ENCODE measurements around the gene GLRA3. TPM values are rescaled to one million over a fixed set of nuclear protein-coding genes. Genes with fewer than 3 reads are reported as not detected.

GLRA3 gene
- total and polyA plus RNA-seq, 7 experiments from 2014 or later, result not detected

DNA sequence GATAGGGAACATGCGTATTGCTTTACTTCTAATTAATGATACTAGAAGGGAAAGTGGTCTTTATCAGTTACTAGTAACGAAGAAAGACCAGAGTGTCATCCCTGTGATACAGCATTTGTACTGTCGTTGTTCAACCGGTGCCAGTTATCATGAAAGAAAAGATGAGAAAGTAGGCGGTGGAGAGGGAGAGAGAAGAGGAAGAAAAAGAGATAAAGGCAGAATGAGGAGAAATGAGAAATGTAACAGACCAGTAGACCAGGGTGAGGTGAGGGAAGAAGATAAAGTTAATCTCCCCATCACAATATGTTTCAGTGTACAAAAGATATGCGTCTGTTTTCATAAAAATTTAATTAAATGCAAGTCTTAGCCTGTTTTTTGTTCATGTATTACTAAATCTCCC lies 171.6 kb downstream of the GLRA3 start:
- no peak overlapping the region for H3K27ac Mint-ChIP-seq
- intact Hi-C loops (cut with micrococcal nuclease), result no loop called here

DNA sequence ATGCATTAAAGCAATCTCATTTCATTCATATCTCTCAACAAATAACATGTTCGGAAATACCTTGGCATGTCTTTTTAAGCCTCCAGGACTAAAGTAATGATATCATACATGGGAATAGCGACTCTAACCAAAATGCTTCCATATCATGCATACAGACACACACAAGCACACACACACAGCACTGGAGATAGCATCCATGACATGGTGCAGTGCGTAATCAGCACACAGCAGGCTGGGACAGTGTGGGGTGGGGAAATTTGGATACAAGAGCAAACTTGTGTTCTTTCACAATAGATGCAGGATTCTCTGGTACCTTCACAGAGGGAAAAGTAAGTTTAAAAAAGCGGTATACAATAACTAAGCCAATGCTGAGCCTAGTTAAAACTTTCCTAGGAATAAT lies 174.4 kb downstream of the GLRA3 start:
- no peak overlapping the region for H3K4me3 Mint-ChIP-seq
- Histone ChIP-seq H3K27me3 (ENCODE audit: control insufficient read depth in 2 of 2, insufficient read depth in 2 of 2, low read length in 2 of 2) (no peaks in the 10 kb centered on the region), H3K9me3 (ENCODE audit: control insufficient read depth in 2 of 3, low read length in 3 of 3) (no peaks in the 10 kb centered on the region), H3K36me3 (ENCODE audit: control insufficient read depth in 2 of 3, insufficient read depth in 3 of 3, low read length in 3 of 3) (no peaks in the 10 kb centered on the region), H3K27ac (ENCODE audit: low read depth, low read length) (no peak overlapping the region), H3K4me1 (ENCODE audit: control insufficient read depth in 2 of 2, insufficient read depth in 2 of 2, low read length in 2 of 2) (no peaks in the 10 kb centered on the region), H3K4me3 (ENCODE audit: low read length) (no peak overlapping the region)
- peaks cover 0 to 1% (median 0%) of the 10 kb centered on the region in 11 donors for H3K9me3 Mint-ChIP-seq
- DNase-seq, result no peak
- H3K4me1 Mint-ChIP-seq, result no peaks in the 10 kb centered on the region
- ChIA-PET CTCF (no interaction called here), POLR2A (no interaction called here)
- no peak overlapping the region for H3K27ac Mint-ChIP-seq
- no peaks in the 10 kb centered on the region for H3K36me3 Mint-ChIP-seq
- intact Hi-C loops (cut with micrococcal nuclease), result no loop called here
- no peak for ATAC-seq
- H3K27me3 Mint-ChIP-seq, result no peaks in the 10 kb centered on the region

More for the DNA sequence above, 171.6 kb downstream of the GLRA3 start:
- Histone ChIP-seq H3K36me3 (ENCODE audit: control insufficient read depth in 2 of 3, insufficient read depth in 3 of 3, low read length in 3 of 3) (no peaks in the 10 kb centered on the region), H3K27ac (ENCODE audit: low read depth, low read length) (no peak overlapping the region), H3K9me3 (ENCODE audit: control insufficient read depth in 2 of 3, low read length in 3 of 3) (no peaks in the 10 kb centered on the region), H3K4me1 (ENCODE audit: control insufficient read depth in 2 of 2, insufficient read depth in 2 of 2, low read length in 2 of 2) (no peaks in the 10 kb centered on the region), H3K27me3 (ENCODE audit: control insufficient read depth in 2 of 2, insufficient read depth in 2 of 2, low read length in 2 of 2) (no peaks in the 10 kb centered on the region), H3K4me3 (ENCODE audit: low read length) (no peak overlapping the region)
- ChIA-PET POLR2A (no interaction called here), CTCF (interaction anchor here (0.5 kb wide), 1 partner anchor 287 kb away, joined by 3 read pairs; no protein-coding TSS in a partner anchor)
- H3K4me1 Mint-ChIP-seq, result no peaks in the 10 kb centered on the region
- H3K36me3 Mint-ChIP-seq, result no peaks in the 10 kb centered on the region
- peaks cover 0 to 4% (median 0%) of the 10 kb centered on the region in 11 donors for H3K9me3 Mint-ChIP-seq
- no peak overlapping the region for H3K4me3 Mint-ChIP-seq
- DNase-seq (no peak), ATAC-seq (peak; percentile 37)
- peaks cover 0 to 5% (median 2%) of the 10 kb centered on the region in 5 donors for H3K27me3 Mint-ChIP-seq

DNA sequence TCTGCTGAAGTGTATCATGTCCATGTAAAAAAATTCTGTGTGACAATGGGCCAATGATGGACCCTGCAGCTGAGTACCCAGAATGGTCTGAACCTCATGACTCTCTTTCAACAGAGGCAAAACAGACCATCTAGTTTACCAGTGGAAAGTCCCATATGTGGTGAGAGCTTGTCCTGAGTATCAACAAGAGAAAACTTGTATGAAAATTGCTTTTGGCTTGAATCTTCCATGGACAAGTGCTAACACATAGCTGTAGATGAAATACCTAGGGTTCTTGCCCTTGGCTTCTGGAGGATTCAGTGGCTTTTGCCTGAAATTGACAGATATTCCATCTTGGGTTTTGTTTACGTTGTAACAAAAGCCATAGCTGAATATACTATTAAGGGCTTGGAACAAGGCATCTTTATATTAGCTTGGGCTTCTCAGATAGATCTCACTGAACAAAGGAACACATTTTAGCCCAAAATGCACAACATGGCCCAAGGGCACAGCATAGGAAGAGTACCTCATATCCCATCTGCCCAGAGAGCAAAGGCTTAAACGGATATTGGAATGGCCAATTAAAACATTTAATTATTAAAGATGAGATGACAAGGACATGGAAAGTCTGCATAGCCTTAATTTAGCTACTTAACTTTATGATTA lies 178.2 kb downstream of the GLRA3 start:
- Mint-ChIP-seq H3K27me3 (no peaks in the 10 kb centered on the region), H3K36me3 (no peaks in the 10 kb centered on the region), H3K4me3 (no peak overlapping the region), H3K9me3 (no peaks in the 10 kb centered on the region), H3K4me1 (no peaks in the 10 kb centered on the region), H3K27ac (no peak overlapping the region)
- Histone ChIP-seq H3K9me3 (ENCODE audit: control insufficient read depth in 2 of 3, low read length in 3 of 3) (no peaks in the 10 kb centered on the region), H3K4me1 (ENCODE audit: control insufficient read depth in 2 of 2, insufficient read depth in 2 of 2, low read length in 2 of 2) (no peaks in the 10 kb centered on the region), H3K27me3 (ENCODE audit: control insufficient read depth in 2 of 2, insufficient read depth in 2 of 2, low read length in 2 of 2) (no peaks in the 10 kb centered on the region), H3K4me3 (ENCODE audit: low read length) (no peak overlapping the region), H3K36me3 (ENCODE audit: control insufficient read depth in 2 of 3, insufficient read depth in 3 of 3, low read length in 3 of 3) (no peaks in the 10 kb centered on the region), H3K27ac (ENCODE audit: low read depth, low read length) (no peak overlapping the region)
- intact Hi-C loops (cut with micrococcal nuclease), result no loop called here
- CTCF ChIA-PET, result no interaction called here
- POLR2A ChIA-PET, result no interaction called here
- no peak for DNase-seq
- ATAC-seq, result no peak

DNA sequence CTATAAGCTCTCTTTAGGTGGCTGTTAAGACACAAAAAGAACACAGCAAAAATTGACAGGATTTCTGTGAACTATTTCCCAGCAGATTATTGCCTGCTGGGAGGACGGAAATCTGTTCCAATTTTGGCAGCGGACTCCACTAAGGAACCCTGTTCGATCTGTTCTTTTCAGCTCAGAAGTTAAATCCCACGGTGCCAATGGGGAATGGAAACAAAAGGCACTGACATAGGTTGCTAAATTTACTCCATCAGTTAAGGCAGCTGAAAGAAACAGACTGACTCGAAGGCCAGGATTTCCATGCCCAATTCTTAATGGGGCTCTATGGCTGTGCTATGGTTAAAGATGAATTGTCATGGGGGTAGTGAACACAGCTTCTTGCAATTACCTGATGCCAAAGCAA lies 180.2 kb downstream of the GLRA3 start:
- ATAC-seq, result no peak
- H3K27ac Mint-ChIP-seq, result no peak overlapping the region
- H3K36me3 Mint-ChIP-seq, result no peaks in the 10 kb centered on the region
- no peaks in the 10 kb centered on the region for H3K4me1 ChIP-seq (ENCODE audit: control insufficient read depth in 2 of 2, insufficient read depth in 2 of 2, low read length in 2 of 2)
- H3K4me3 ChIP-seq (ENCODE audit: low read length), result no peak overlapping the region
- H3K4me3 Mint-ChIP-seq, result no peak overlapping the region
- H3K27me3 Mint-ChIP-seq, result no peaks in the 10 kb centered on the region
- no peaks in the 10 kb centered on the region for H3K36me3 ChIP-seq (ENCODE audit: control insufficient read depth in 2 of 3, insufficient read depth in 3 of 3, low read length in 3 of 3)
- no peaks in the 10 kb centered on the region for H3K27me3 ChIP-seq (ENCODE audit: control insufficient read depth in 2 of 2, insufficient read depth in 2 of 2, low read length in 2 of 2)
- H3K27ac ChIP-seq (ENCODE audit: low read depth, low read length), result no peak overlapping the region
- ChIA-PET POLR2A (no interaction called here), CTCF (no interaction called here)
- DNase-seq, result no peak
- intact Hi-C loops (cut with micrococcal nuclease), result no loop called here
- H3K9me3 ChIP-seq (ENCODE audit: control insufficient read depth in 2 of 3, low read length in 3 of 3), result no peaks in the 10 kb centered on the region
- no peaks in the 10 kb centered on the region for H3K4me1 Mint-ChIP-seq
- no peaks in the 10 kb centered on the region for H3K9me3 Mint-ChIP-seq

DNA sequence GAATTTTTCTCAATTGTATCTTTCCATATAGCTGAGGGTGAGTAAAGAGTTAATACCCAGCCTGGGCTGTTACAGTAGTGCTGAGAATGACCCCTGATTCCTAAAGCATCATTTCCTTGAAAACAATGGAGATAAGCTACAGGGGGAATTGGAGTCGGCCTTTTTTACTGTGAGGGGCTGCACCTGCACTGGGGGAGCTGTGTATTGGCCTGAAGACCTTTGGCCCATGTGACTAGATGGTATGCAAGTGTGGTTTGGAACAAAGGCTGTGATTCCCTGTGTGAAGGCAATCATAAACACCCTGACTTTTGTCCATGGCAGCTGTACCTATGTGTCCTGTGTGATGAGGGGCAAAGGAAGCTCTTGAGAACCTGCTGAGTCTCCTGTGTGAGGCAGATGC lies 182.7 kb downstream of the GLRA3 start:
- no peak overlapping the region for H3K4me3 Mint-ChIP-seq
- intact Hi-C loops (cut with micrococcal nuclease), result no loop called here
- peaks cover 0 to 4% (median 0%) of the 10 kb centered on the region in 5 donors for H3K27me3 Mint-ChIP-seq
- Histone ChIP-seq H3K36me3 (ENCODE audit: control insufficient read depth in 2 of 3, insufficient read depth in 3 of 3, low read length in 3 of 3) (no peaks in the 10 kb centered on the region), H3K9me3 (ENCODE audit: control insufficient read depth in 2 of 3, low read length in 3 of 3) (no peaks in the 10 kb centered on the region), H3K27me3 (ENCODE audit: control insufficient read depth in 2 of 2, insufficient read depth in 2 of 2, low read length in 2 of 2) (no peaks in the 10 kb centered on the region), H3K4me1 (ENCODE audit: control insufficient read depth in 2 of 2, insufficient read depth in 2 of 2, low read length in 2 of 2) (no peaks in the 10 kb centered on the region), H3K4me3 (ENCODE audit: low read length) (no peak overlapping the region), H3K27ac (ENCODE audit: low read depth, low read length) (no peak overlapping the region)
- no peak for ATAC-seq
- no peak for DNase-seq
- ChIA-PET POLR2A (no interaction called here), CTCF (no interaction called here)
- no peaks in the 10 kb centered on the region for H3K4me1 Mint-ChIP-seq
- H3K36me3 Mint-ChIP-seq, result no peaks in the 10 kb centered on the region
- no peak overlapping the region for H3K27ac Mint-ChIP-seq
- H3K9me3 Mint-ChIP-seq, result no peaks in the 10 kb centered on the region

DNA sequence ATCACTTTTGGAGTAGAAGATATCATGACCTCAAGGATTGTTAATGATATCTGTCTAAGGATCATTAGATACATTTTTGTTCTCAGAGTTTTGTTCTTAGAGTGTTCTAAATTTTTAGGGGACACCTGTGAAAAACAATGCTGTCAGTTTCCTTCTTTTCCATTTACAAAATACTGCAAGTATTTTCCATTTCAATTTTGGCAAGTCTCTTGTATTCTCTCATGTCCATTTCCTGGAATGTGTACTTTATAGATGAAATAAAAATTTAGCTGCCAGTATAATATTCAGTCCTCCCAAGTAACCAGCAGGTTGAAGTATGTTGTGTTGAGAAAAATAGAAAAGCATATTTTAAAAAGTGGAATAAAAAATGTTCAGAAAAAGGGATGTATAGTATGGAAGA lies 188.9 kb downstream of the GLRA3 start:
- Mint-ChIP-seq H3K27ac (no peak overlapping the region), H3K27me3 (peaks cover 0 to 7% (median 0%) of the 10 kb centered on the region in 5 donors), H3K4me3 (no peak overlapping the region), H3K36me3 (no peaks in the 10 kb centered on the region), H3K9me3 (no peaks in the 10 kb centered on the region), H3K4me1 (peaks cover 0 to 1% (median 0%) of the 10 kb centered on the region in 7 donors)
- no peak for DNase-seq
- ChIA-PET POLR2A (no interaction called here), CTCF (no interaction called here)
- no peaks in the 10 kb centered on the region for H3K27me3 ChIP-seq (ENCODE audit: control insufficient read depth in 2 of 2, insufficient read depth in 2 of 2, low read length in 2 of 2)
- no peaks in the 10 kb centered on the region for H3K4me1 ChIP-seq (ENCODE audit: control insufficient read depth in 2 of 2, insufficient read depth in 2 of 2, low read length in 2 of 2)
- intact Hi-C loops (cut with micrococcal nuclease), result no loop called here
- no peak for ATAC-seq
- no peak overlapping the region for H3K4me3 ChIP-seq (ENCODE audit: low read length)
- no peaks in the 10 kb centered on the region for H3K9me3 ChIP-seq (ENCODE audit: control insufficient read depth in 2 of 3, low read length in 3 of 3)
- H3K36me3 ChIP-seq (ENCODE audit: control insufficient read depth in 2 of 3, insufficient read depth in 3 of 3, low read length in 3 of 3), result no peaks in the 10 kb centered on the region
- no peak overlapping the region for H3K27ac ChIP-seq (ENCODE audit: low read depth, low read length)

DNA sequence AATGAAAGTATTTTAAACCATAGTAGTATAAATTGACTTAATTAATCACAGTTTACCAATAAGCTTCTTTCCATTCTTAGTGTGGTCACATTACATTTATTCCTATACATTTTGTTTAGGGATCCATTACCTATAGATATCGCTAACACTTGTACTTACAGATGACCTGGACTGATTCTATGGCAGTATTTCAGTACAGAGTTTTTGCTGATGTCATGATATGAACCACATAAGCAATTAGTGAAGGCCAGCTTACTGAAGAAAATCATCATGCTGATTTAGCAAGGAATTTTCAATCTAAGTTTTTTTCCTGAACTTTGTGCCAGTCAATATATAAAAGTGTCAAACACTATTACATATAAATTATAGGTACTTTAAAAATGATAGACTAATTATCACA lies 193.3 kb downstream of the GLRA3 start:
- Histone ChIP-seq H3K4me3 (ENCODE audit: low read length) (no peak overlapping the region), H3K36me3 (ENCODE audit: control insufficient read depth in 2 of 3, insufficient read depth in 3 of 3, low read length in 3 of 3) (no peaks in the 10 kb centered on the region), H3K4me1 (ENCODE audit: control insufficient read depth in 2 of 2, insufficient read depth in 2 of 2, low read length in 2 of 2) (no peaks in the 10 kb centered on the region), H3K27me3 (ENCODE audit: control insufficient read depth in 2 of 2, insufficient read depth in 2 of 2, low read length in 2 of 2) (no peaks in the 10 kb centered on the region), H3K9me3 (ENCODE audit: control insufficient read depth in 2 of 3, low read length in 3 of 3) (no peaks in the 10 kb centered on the region), H3K27ac (ENCODE audit: low read depth, low read length) (no peak overlapping the region)
- Mint-ChIP-seq H3K27me3 (peaks cover 0 to 5% (median 0%) of the 10 kb centered on the region in 5 donors), H3K27ac (no peak overlapping the region), H3K4me3 (no peak overlapping the region), H3K4me1 (peaks cover 0 to 4% (median 0%) of the 10 kb centered on the region in 7 donors), H3K36me3 (no peaks in the 10 kb centered on the region), H3K9me3 (no peaks in the 10 kb centered on the region)
- CTCF ChIA-PET, result interaction anchor here (0.7 kb wide), 1 partner anchor 213 kb away, joined by 3 read pairs; no protein-coding TSS in a partner anchor
- POLR2A ChIA-PET, result no interaction called here
- DNase-seq (no peak), ATAC-seq (no peak)
- intact Hi-C loops (cut with micrococcal nuclease), result no loop called here
